ENCODE measurements around the gene TSNAXIP1. TPM values are rescaled to one million over a fixed set of nuclear protein-coding genes. Genes with fewer than 3 reads are reported as not detected.

Gene TSNAXIP1
- total and polyA plus RNA-seq, 9 of the 15 experiments (the other 6 are each of a cell fraction or from before 2014, with no cell fraction given): 0.03 to 0.24 (median 0.11) TPM; not detected in 4

- TF ChIP-seq MGA (IDR thresholded peaks at IDR 0.05): peak; percentile 68
- no peak for TF ChIP-seq GTF3C2 (IDR thresholded peaks at IDR 0.05; ENCODE audit: borderline replicate concordance, extremely low read depth, insufficient read length)
- no peak for TF ChIP-seq ZNF282 (CRISPR knock-in tag; IDR thresholded peaks at IDR 0.05)
- no peak for TF ChIP-seq POLR2AphosphoS5 (IDR thresholded peaks at IDR 0.05; ENCODE audit: control insufficient read depth, insufficient read depth, low read depth, low read length)
- TF ChIP-seq ATF1 (CRISPR knock-in tag; IDR thresholded peaks at IDR 0.05): no peak
- no peak for TF ChIP-seq ATF1 (tag; IDR thresholded peaks at IDR 0.05)
- TF ChIP-seq ZNF175 (CRISPR knock-in tag; IDR thresholded peaks at IDR 0.05; ENCODE audit: low read depth): no peak
- TF ChIP-seq MYC (IDR thresholded peaks at IDR 0.05; ENCODE audit: low read depth, low read length): no peak
- no peak for TF ChIP-seq MYC (CRISPR knock-in tag; IDR thresholded peaks at IDR 0.05; ENCODE audit: borderline replicate concordance, low read depth)
- no peak for TF ChIP-seq ZNF668 (CRISPR knock-in tag; IDR thresholded peaks at IDR 0.05)
- TF ChIP-seq SAFB2 (IDR thresholded peaks at IDR 0.05; ENCODE audit: borderline replicate concordance, low read depth, low read length, severe bottlenecking): no peak
- TF ChIP-seq MAX (CRISPR knock-in tag; IDR thresholded peaks at IDR 0.05): 0 out of 2 replicates have a peak, but pooled peaks have one; percentile 43
- no peak for TF ChIP-seq ZKSCAN3 (CRISPR knock-in tag; IDR thresholded peaks at IDR 0.05)
- no peak for TF ChIP-seq TARDBP (IDR thresholded peaks at IDR 0.05)
Measured at GRCh38 chr16:67781565-67781921, 25.1 kb upstream of the TSNAXIP1 start (continued).

Data from K562 (cell line).